WTC11 (cell line): ENCODE measurements around the gene DSC3. TPM values are rescaled to one million over a fixed set of nuclear protein-coding genes. Genes with fewer than 3 reads are reported as not detected.

Source experiments
- ATAC-seq: fragments of 200-7000 bp; cut with Tn5 transposase; 2 replicates; pipeline ENCODE4 v1.10.0; 2021; ENCODE audit warnings: mild to moderate bottlenecking, moderate library complexity
- CTCF ChIA-PET: fragments of 300-600 bp; sonication (Branson Sonifier 250); formaldehyde crosslinking; loops from one replicate; lab custom pipeline; 2021; ENCODE audit warnings: antibody characterized with exemption; lab: Charles Lee
- POLR2A ChIA-PET: fragments of 350-600 bp; sonication (Branson Sonifier 250); formaldehyde crosslinking; loops from one replicate; lab custom pipeline; 2021; ENCODE audit warnings: antibody characterized with exemption; lab: Charles Lee
- DNase-seq: peaks from one replicate; pipeline ENCODE4 v3.0.0; 2021; ENCODE audit warnings: low spot score
- H3K27ac Mint-ChIP-seq: 2 replicates; pipeline ENCODE4 v1.8.0; 2021; ENCODE audit warnings: mixed read lengths
- H3K27me3 Mint-ChIP-seq: 2 replicates; pipeline ENCODE4 v1.8.0; 2021; ENCODE audit warnings: low read depth, mild to moderate bottlenecking, moderate library complexity, mixed read lengths
- H3K36me3 Mint-ChIP-seq: 2 replicates; pipeline ENCODE4 v1.8.0; 2021; ENCODE audit warnings: mixed read lengths
- H3K4me1 Mint-ChIP-seq: 2 replicates; pipeline ENCODE4 v1.8.0; 2022; ENCODE audit warnings: mixed read lengths
- H3K4me3 Mint-ChIP-seq: 2 replicates; pipeline ENCODE4 v1.8.0; 2021; ENCODE audit warnings: mild to moderate bottlenecking, moderate library complexity, mixed read lengths
- H3K9me3 Mint-ChIP-seq: 2 replicates; pipeline ENCODE4 v1.8.0; 2021; ENCODE audit warnings: mixed read lengths
- ATF6 ChIP-seq: sonication (generic); formaldehyde crosslinking; IDR thresholded peaks from 2 replicates; pipeline ENCODE4 v1.8.1; 2023; ENCODE audit warnings: mild to moderate bottlenecking, missing genetic modification reagents
- CBFB ChIP-seq: sonication (generic); formaldehyde crosslinking; IDR thresholded peaks from 2 replicates; pipeline ENCODE4 v1.8.1; 2022; ENCODE audit warnings: mild to moderate bottlenecking, low read depth, missing genetic modification reagents
- CREM ChIP-seq: sonication (generic); formaldehyde crosslinking; IDR thresholded peaks from 2 replicates; pipeline ENCODE4 v1.8.1; 2022; ENCODE audit warnings: mild to moderate bottlenecking, missing genetic modification reagents, moderate library complexity
- CTCF ChIP-seq: fragments of 200-600 bp; IDR thresholded peaks from 2 replicates; pipeline ENCODE4 v1.8.0; 2022; ENCODE audit warnings: antibody characterized with exemption
- FOXJ3 ChIP-seq: sonication (generic); formaldehyde crosslinking; IDR thresholded peaks from 2 replicates; pipeline ENCODE4 v1.9.0; 2021; ENCODE audit warnings: missing genetic modification reagents, mild to moderate bottlenecking, borderline replicate concordance
- FOXK1 ChIP-seq: sonication (generic); formaldehyde crosslinking; IDR thresholded peaks from 2 replicates; pipeline ENCODE4 v1.8.0; 2022; ENCODE audit warnings: mild to moderate bottlenecking, moderate library complexity, missing genetic modification reagents
- GABPB1 ChIP-seq: sonication (generic); formaldehyde crosslinking; IDR thresholded peaks from 2 replicates; pipeline ENCODE4 v1.8.1; 2023; ENCODE audit warnings: mild to moderate bottlenecking, missing genetic modification reagents
- GRHL2 ChIP-seq: fragments of 250-450 bp; sonication (Bioruptor Pico); IDR thresholded peaks from 2 replicates; pipeline ENCODE4 v1.8.0; 2022; ENCODE audit warnings: mild to moderate bottlenecking, moderate library complexity; ENCODE audit not compliant: insufficient replicate concordance, severe bottlenecking
- GTF2I ChIP-seq: fragments of 250-450 bp; sonication (Bioruptor Pico); conservative IDR thresholded peaks from 2 replicates; pipeline ENCODE4 v1.4.0; 2021; ENCODE audit warnings: mild to moderate bottlenecking
- HMGA2 ChIP-seq: fragments of 250-450 bp; sonication (Bioruptor Pico); IDR thresholded peaks from 2 replicates; pipeline ENCODE4 v1.4.0; 2021; ENCODE audit warnings: mild to moderate bottlenecking, moderate library complexity
- MAX ChIP-seq: sonication (generic); formaldehyde crosslinking; IDR thresholded peaks from 2 replicates; pipeline ENCODE4 v1.8.0; 2022; ENCODE audit warnings: mild to moderate bottlenecking, missing genetic modification reagents
- MXD4 ChIP-seq: fragments of 250-450 bp; sonication (Bioruptor Pico); IDR thresholded peaks from 2 replicates; pipeline ENCODE4 v1.8.0; 2021; ENCODE audit warnings: mild to moderate bottlenecking, moderate library complexity, borderline replicate concordance
- PRRX2 ChIP-seq: fragments of 250-450 bp; sonication (Bioruptor Pico); IDR thresholded peaks from 2 replicates; pipeline ENCODE4 v1.8.0; 2021; ENCODE audit warnings: mild to moderate bottlenecking
- SMAD3 ChIP-seq: sonication (generic); formaldehyde crosslinking; IDR thresholded peaks from 2 replicates; pipeline ENCODE4 v1.8.0; 2022; ENCODE audit warnings: missing genetic modification reagents, mild to moderate bottlenecking, borderline replicate concordance
- ZNF671 ChIP-seq: fragments of 250-450 bp; sonication (Bioruptor Pico); IDR thresholded peaks from 2 replicates; pipeline ENCODE4 v1.8.0; 2021; ENCODE audit warnings: mild to moderate bottlenecking
- total RNA-seq: library from RNA; stranded (reverse); gene quantifications from 3 replicates; pipeline ENCODE4 v1.2.3, GENCODE V29; 2021
- TF ChIP-seq, protein P1 (sequence below): sonication (generic); formaldehyde crosslinking; IDR thresholded peaks from 2 replicates; pipeline ENCODE4 v1.8.0; 2022; ENCODE audit warnings: mild to moderate bottlenecking, missing genetic modification reagents
- TF ChIP-seq, protein P2 (sequence below): fragments of 250-450 bp; sonication (Bioruptor Pico); IDR thresholded peaks from 2 replicates; pipeline ENCODE4 v1.8.0; 2021; ENCODE audit warnings: mild to moderate bottlenecking
- TF ChIP-seq, protein P3 (sequence below): sonication (generic); formaldehyde crosslinking; IDR thresholded peaks from 2 replicates; pipeline ENCODE4 v1.8.1; 2022; ENCODE audit warnings: low read depth, missing genetic modification reagents, borderline replicate concordance
- TF ChIP-seq, protein P4 (sequence below): fragments of 250-450 bp; sonication (Bioruptor Pico); IDR thresholded peaks from 2 replicates; pipeline ENCODE4 v1.9.0; 2021; ENCODE audit warnings: mild to moderate bottlenecking

Gene DSC3
- total RNA-seq, 1 experiment from 2014 or later, result 2.6 TPM

- POLR2A ChIA-PET, result no interaction called here
- H3K36me3 Mint-ChIP-seq, result peaks cover 32% of the 10 kb centered on the region
- DNase-seq (no peak), ATAC-seq (0 out of 2 replicates have a peak, but pooled peaks have one; percentile 28)
- no peaks in the 10 kb centered on the region for H3K27me3 Mint-ChIP-seq
- CTCF ChIA-PET, result no interaction called here
- H3K27ac Mint-ChIP-seq, result no peak overlapping the region
- no peaks in the 10 kb centered on the region for H3K9me3 Mint-ChIP-seq
- TF ChIP-seq CBFB (CRISPR knock-in tag) (no peak), SMAD3 (CRISPR knock-in tag) (no peak), ZNF671 (no peak), PRRX2 (CRISPR knock-in tag) (no peak), FOXK1 (CRISPR knock-in tag) (no peak), ATF6 (CRISPR knock-in tag) (no peak), HMGA2 (no peak), CREM (CRISPR knock-in tag) (no peak), MXD4 (CRISPR knock-in tag) (no peak), FOXJ3 (CRISPR knock-in tag) (no peak), MAX (CRISPR knock-in tag) (no peak), GABPB1 (no peak), GRHL2 (CRISPR knock-in tag) (no peak), CTCF (no peak), GTF2I (CRISPR knock-in tag) (no peak)
- TF ChIP-seq, protein P1, sequence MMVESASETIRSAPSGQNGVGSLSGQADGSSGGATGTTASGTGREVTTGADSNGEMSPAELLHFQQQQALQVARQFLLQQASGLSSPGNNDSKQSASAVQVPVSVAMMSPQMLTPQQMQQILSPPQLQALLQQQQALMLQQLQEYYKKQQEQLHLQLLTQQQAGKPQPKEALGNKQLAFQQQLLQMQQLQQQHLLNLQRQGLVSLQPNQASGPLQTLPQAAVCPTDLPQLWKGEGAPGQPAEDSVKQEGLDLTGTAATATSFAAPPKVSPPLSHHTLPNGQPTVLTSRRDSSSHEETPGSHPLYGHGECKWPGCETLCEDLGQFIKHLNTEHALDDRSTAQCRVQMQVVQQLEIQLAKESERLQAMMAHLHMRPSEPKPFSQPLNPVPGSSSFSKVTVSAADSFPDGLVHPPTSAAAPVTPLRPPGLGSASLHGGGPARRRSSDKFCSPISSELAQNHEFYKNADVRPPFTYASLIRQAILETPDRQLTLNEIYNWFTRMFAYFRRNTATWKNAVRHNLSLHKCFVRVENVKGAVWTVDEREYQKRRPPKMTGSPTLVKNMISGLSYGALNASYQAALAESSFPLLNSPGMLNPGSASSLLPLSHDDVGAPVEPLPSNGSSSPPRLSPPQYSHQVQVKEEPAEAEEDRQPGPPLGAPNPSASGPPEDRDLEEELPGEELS (CRISPR knock-in tag), result no peak
- TF ChIP-seq, protein P2, sequence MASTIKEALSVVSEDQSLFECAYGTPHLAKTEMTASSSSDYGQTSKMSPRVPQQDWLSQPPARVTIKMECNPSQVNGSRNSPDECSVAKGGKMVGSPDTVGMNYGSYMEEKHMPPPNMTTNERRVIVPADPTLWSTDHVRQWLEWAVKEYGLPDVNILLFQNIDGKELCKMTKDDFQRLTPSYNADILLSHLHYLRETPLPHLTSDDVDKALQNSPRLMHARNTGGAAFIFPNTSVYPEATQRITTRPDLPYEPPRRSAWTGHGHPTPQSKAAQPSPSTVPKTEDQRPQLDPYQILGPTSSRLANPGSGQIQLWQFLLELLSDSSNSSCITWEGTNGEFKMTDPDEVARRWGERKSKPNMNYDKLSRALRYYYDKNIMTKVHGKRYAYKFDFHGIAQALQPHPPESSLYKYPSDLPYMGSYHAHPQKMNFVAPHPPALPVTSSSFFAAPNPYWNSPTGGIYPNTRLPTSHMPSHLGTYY (CRISPR knock-in tag), result no peak
- TF ChIP-seq, protein P3, sequence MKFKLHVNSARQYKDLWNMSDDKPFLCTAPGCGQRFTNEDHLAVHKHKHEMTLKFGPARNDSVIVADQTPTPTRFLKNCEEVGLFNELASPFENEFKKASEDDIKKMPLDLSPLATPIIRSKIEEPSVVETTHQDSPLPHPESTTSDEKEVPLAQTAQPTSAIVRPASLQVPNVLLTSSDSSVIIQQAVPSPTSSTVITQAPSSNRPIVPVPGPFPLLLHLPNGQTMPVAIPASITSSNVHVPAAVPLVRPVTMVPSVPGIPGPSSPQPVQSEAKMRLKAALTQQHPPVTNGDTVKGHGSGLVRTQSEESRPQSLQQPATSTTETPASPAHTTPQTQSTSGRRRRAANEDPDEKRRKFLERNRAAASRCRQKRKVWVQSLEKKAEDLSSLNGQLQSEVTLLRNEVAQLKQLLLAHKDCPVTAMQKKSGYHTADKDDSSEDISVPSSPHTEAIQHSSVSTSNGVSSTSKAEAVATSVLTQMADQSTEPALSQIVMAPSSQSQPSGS, result no peak
- TF ChIP-seq, protein P4, sequence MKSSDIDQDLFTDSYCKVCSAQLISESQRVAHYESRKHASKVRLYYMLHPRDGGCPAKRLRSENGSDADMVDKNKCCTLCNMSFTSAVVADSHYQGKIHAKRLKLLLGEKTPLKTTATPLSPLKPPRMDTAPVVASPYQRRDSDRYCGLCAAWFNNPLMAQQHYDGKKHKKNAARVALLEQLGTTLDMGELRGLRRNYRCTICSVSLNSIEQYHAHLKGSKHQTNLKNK (CRISPR knock-in tag), result no peak
- TF ChIP-seq, all 79 proteins: peak for 0
- Mint-ChIP-seq H3K4me1 (no peaks in the 10 kb centered on the region), H3K4me3 (no peak overlapping the region)
Measured at GRCh38 chr18:31077878-31078277, 35.3 kb upstream of the DSC3 start.
